Measurements from ENCODE around the gene JAZF1. TPM values are rescaled to one million over a fixed set of nuclear protein-coding genes. Genes with fewer than 3 reads are reported as not detected.

The JAZF1 gene
- total RNA-seq, 1 experiment from 2014 or later: 36.6 TPM

- H3K9me3 ChIP-seq (replicated peaks): no peaks in the 10 kb centered on the region; the same call in 1 of the 2 replicates
- peaks cover 6% of the 10 kb centered on the region for H3K4me1 ChIP-seq (replicated peaks)
- no peaks in the 10 kb centered on the region for H3K27me3 ChIP-seq (replicated peaks)
- 0 out of 2 replicates have a peak, but pooled peaks cover 7% of the 10 kb centered on the region for H3K36me3 ChIP-seq
- H3K27ac ChIP-seq: no peak overlapping the region
- H3K4me3 ChIP-seq: no peak overlapping the region
- DNase-seq (ENCODE audit: low read depth in 1 of 2, low spot score in 2 of 2): peak; percentile 60 to 82
These were observed 86.9 kb downstream of the JAZF1 start for GRCh38 chr7:28093623-28094232.

- no peak for DNase-seq (ENCODE audit: low read depth in 1 of 2, low spot score in 2 of 2)
- 0 out of 2 replicates have a peak, but pooled peaks cover 7% of the 10 kb centered on the region for H3K36me3 ChIP-seq
- no peaks in the 10 kb centered on the region for H3K27me3 ChIP-seq (replicated peaks)
- peak overlapping the region; percentile 49 for H3K27ac ChIP-seq
- peaks cover 8% of the 10 kb centered on the region for H3K4me1 ChIP-seq (replicated peaks)
- no peak overlapping the region for H3K4me3 ChIP-seq
- no peaks in the 10 kb centered on the region; the same call in 1 of the 2 replicates for H3K9me3 ChIP-seq (replicated peaks)
These were observed 89.4 kb downstream of the JAZF1 start for GRCh38 chr7:28091190-28091589.

GRCh38 chr7:28088901-28089714 lies 91.5 kb downstream of the JAZF1 start:
- Histone ChIP-seq H3K4me1 (replicated peaks) (peaks cover 12% of the 10 kb centered on the region), H3K4me3 (no peak overlapping the region), H3K27ac (no peak overlapping the region), H3K36me3 (0 out of 2 replicates have a peak, but pooled peaks cover 7% of the 10 kb centered on the region), H3K9me3 (replicated peaks) (no peaks in the 10 kb centered on the region; the same call in 1 of the 2 replicates), H3K27me3 (replicated peaks) (no peaks in the 10 kb centered on the region)
- DNase-seq (ENCODE audit: low read depth in 1 of 2, low spot score in 2 of 2): no peak

- Histone ChIP-seq H3K4me1 (replicated peaks) (peaks cover 12% of the 10 kb centered on the region), H3K27me3 (replicated peaks) (no peaks in the 10 kb centered on the region), H3K27ac (no peak overlapping the region), H3K4me3 (no peak overlapping the region), H3K9me3 (replicated peaks) (no peaks in the 10 kb centered on the region; the same call in 1 of the 2 replicates), H3K36me3 (0 out of 2 replicates have a peak, but pooled peaks cover 4% of the 10 kb centered on the region)
- DNase-seq (ENCODE audit: low read depth in 1 of 2, low spot score in 2 of 2): no peak
These were observed 92.6 kb downstream of the JAZF1 start for GRCh38 chr7:28088032-28088431.

GRCh38 chr7:28086198-28086597 lies 94.4 kb downstream of the JAZF1 start:
- no peaks in the 10 kb centered on the region; the same call in 1 of the 2 replicates for H3K9me3 ChIP-seq (replicated peaks)
- no peak for DNase-seq (ENCODE audit: low read depth in 1 of 2, low spot score in 2 of 2)
- H3K27me3 ChIP-seq (replicated peaks): no peaks in the 10 kb centered on the region
- no peak overlapping the region for H3K4me3 ChIP-seq
- no peaks in the 10 kb centered on the region for H3K36me3 ChIP-seq
- H3K27ac ChIP-seq: no peak overlapping the region
- H3K4me1 ChIP-seq (replicated peaks): peaks cover 8% of the 10 kb centered on the region; the same call in 1 of the 2 replicates

- Histone ChIP-seq H3K9me3 (replicated peaks) (no peaks in the 10 kb centered on the region), H3K4me3 (no peak overlapping the region), H3K27ac (no peak overlapping the region), H3K36me3 (no peaks in the 10 kb centered on the region), H3K4me1 (replicated peaks) (peaks cover 8% of the 10 kb centered on the region; the same call in 1 of the 2 replicates), H3K27me3 (replicated peaks) (no peaks in the 10 kb centered on the region)
- no peak for DNase-seq (ENCODE audit: low read depth in 1 of 2, low spot score in 2 of 2)
These were observed 96.3 kb downstream of the JAZF1 start for GRCh38 chr7:28083998-28084985.

- no peak overlapping the region for H3K4me3 ChIP-seq
- H3K36me3 ChIP-seq: no peaks in the 10 kb centered on the region
- no peak for DNase-seq (ENCODE audit: low read depth in 1 of 2, low spot score in 2 of 2)
- H3K27me3 ChIP-seq (replicated peaks): no peaks in the 10 kb centered on the region
- H3K9me3 ChIP-seq (replicated peaks): no peaks in the 10 kb centered on the region
- no peak overlapping the region for H3K27ac ChIP-seq
- H3K4me1 ChIP-seq (replicated peaks): peaks cover 4% of the 10 kb centered on the region; the same call in 1 of the 2 replicates
These were observed 97.2 kb downstream of the JAZF1 start for GRCh38 chr7:28083164-28083997.

- no peak for DNase-seq (ENCODE audit: low read depth in 1 of 2, low spot score in 2 of 2)
- H3K9me3 ChIP-seq (replicated peaks): no peaks in the 10 kb centered on the region
- no peak overlapping the region for H3K4me3 ChIP-seq
- H3K27ac ChIP-seq: no peak overlapping the region
- peaks cover 16% of the 10 kb centered on the region for H3K4me1 ChIP-seq (replicated peaks)
- H3K27me3 ChIP-seq (replicated peaks): no peaks in the 10 kb centered on the region
- H3K36me3 ChIP-seq: no peaks in the 10 kb centered on the region
These were observed 98.5 kb downstream of the JAZF1 start for GRCh38 chr7:28082071-28082470.

- no peak for DNase-seq (ENCODE audit: low read depth in 1 of 2, low spot score in 2 of 2)
These were observed 99.6 kb downstream of the JAZF1 start for GRCh38 chr7:28081016-28081415.

GRCh38 chr7:28078036-28078901 lies 102.3 kb downstream of the JAZF1 start:
- H3K4me1 ChIP-seq (replicated peaks): peaks cover 26% of the 10 kb centered on the region
- no peak overlapping the region for H3K4me3 ChIP-seq
- peak in 1 of 2 experiments; percentile 52 for DNase-seq (ENCODE audit: low read depth in 1 of 2, low spot score in 2 of 2)
- no peaks in the 10 kb centered on the region for H3K36me3 ChIP-seq
- H3K27ac ChIP-seq: no peak overlapping the region
- no peaks in the 10 kb centered on the region for H3K27me3 ChIP-seq (replicated peaks)
- no peaks in the 10 kb centered on the region for H3K9me3 ChIP-seq (replicated peaks)

More at GRCh38 chr7:28081016-28081415, 99.6 kb downstream of the JAZF1 start:
- no peaks in the 10 kb centered on the region for H3K27me3 ChIP-seq (replicated peaks)
- no peak overlapping the region for H3K4me3 ChIP-seq
- no peak overlapping the region for H3K27ac ChIP-seq
- no peaks in the 10 kb centered on the region for H3K9me3 ChIP-seq (replicated peaks)
- H3K4me1 ChIP-seq (replicated peaks): peaks cover 25% of the 10 kb centered on the region
- no peaks in the 10 kb centered on the region for H3K36me3 ChIP-seq

- Histone ChIP-seq H3K27ac (no peak overlapping the region; the same call in 1 of the 2 replicates), H3K36me3 (no peaks in the 10 kb centered on the region), H3K27me3 (replicated peaks) (no peaks in the 10 kb centered on the region), H3K4me1 (replicated peaks) (peaks cover 26% of the 10 kb centered on the region), H3K4me3 (no peak overlapping the region), H3K9me3 (replicated peaks) (no peaks in the 10 kb centered on the region)
- DNase-seq (ENCODE audit: low read depth in 1 of 2, low spot score in 2 of 2): peak in 1 of 2 experiments; percentile 33
These were observed 103.0 kb downstream of the JAZF1 start for GRCh38 chr7:28077616-28078015.
